ENCODE measurements around the gene CDH13. TPM values are rescaled to one million over a fixed set of nuclear protein-coding genes. Genes with fewer than 3 reads are reported as not detected.

The CDH13 gene
- total RNA-seq, 2 experiments from 2014 or later = not detected

DNA sequence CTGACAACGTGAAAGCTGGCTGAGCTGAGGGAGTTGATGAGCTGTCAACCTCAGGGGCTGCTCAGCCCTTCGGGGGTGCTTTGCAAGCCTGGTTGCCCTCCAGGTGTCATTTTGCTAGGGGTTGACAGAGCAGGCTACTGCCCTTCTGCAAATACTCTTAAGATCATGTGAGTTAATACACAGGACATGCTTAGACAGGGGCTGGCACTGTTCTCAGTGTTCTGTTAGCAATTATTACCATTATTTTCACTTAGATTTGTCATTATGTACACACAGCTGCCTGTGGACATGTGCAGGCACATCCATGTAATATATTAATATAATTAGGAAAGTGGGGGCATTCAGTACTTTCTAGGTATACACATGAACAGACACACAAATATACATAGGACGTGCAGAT, 626.8 kb downstream of the CDH13 start:
- intact Hi-C loops (cut with micrococcal nuclease) = no loop called here
- Mint-ChIP-seq H3K4me3 (no peak overlapping the region), H3K4me1 (ENCODE audit: low read depth) (no peaks in the 10 kb centered on the region), H3K27me3 (peaks cover 1% of the 10 kb centered on the region), H3K9me3 (peaks cover 2% of the 10 kb centered on the region), H3K27ac (no peak overlapping the region), H3K36me3 (no peaks in the 10 kb centered on the region)
- POLR2A ChIA-PET = no interaction called here
- CTCF ChIA-PET = no interaction called here
- no peak for DNase-seq

DNA sequence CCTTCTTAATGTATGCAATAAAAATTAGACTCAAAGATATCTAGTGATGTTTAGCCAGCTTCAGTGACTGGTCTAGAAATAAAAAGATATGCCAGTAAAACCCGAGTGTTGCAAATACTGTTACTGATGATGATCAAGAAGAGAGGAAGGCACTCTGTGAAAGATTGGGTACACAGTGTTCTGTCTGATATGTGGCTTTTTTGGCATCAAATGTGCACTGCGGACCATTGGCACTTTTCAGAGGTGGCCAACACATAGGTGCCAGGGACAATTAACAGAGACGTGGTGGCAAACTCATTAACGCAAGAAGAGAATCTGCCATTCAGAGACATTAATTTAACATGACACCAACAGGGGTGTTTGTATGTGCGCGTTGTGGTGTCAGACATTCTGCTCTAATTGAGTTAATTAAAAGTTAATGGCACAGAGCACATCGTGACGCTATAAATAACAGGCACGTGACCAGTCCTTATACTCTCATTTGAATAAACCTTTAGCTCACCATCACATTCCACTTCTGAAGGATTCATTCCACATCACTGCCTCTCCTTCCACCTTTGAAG, 631.7 kb downstream of the CDH13 start:
- H3K4me3 Mint-ChIP-seq = no peak overlapping the region
- CTCF ChIA-PET = no interaction called here
- H3K36me3 Mint-ChIP-seq = no peaks in the 10 kb centered on the region
- intact Hi-C loops (cut with micrococcal nuclease) = no loop called here
- H3K4me1 Mint-ChIP-seq (ENCODE audit: low read depth) = no peaks in the 10 kb centered on the region
- no peak overlapping the region for H3K27ac Mint-ChIP-seq
- peaks cover 2% of the 10 kb centered on the region for H3K9me3 Mint-ChIP-seq
- POLR2A ChIA-PET = no interaction called here
- DNase-seq = no peak
- peaks cover 1% of the 10 kb centered on the region for H3K27me3 Mint-ChIP-seq

DNA sequence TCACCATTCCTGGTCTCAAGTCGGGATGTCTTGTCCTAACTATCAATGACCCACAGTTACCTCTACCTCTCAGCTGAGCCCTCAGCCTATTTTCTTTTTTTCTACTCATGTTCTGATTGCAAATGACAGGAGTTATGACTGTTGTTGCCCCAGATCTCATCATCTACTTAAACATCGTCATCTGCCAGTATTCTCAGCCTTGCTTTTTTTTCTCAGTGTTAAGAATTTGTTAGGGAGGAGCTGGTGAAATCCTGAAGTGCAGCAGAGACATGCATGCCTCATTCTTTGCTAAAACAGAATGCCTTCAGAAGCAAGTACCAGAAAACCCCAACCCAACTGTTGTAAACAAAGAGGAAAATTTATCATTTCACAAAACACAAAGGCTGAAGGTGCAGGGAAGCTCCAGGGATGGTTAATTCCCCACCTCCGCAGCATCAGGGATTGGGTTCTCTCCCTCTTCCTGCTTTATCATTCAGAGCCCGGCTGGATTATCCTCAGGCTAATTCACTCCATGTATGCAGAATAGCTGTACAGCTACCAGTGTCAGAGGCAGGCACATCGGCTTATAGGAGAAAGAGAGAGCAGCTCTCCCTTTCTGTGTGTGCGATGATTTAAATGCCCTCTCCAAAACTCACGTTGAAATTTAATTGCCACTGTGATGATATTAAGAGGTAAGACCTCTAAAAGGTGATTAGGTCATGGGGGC, 640.2 kb downstream of the CDH13 start:
- intact Hi-C loops (cut with micrococcal nuclease) = no loop called here
- no peaks in the 10 kb centered on the region for H3K9me3 Mint-ChIP-seq
- CTCF ChIA-PET = no interaction called here
- no peaks in the 10 kb centered on the region for H3K36me3 Mint-ChIP-seq
- peaks cover 3% of the 10 kb centered on the region for H3K27me3 Mint-ChIP-seq
- H3K4me1 Mint-ChIP-seq (ENCODE audit: low read depth) = no peaks in the 10 kb centered on the region
- POLR2A ChIA-PET = no interaction called here
- no peak overlapping the region for H3K4me3 Mint-ChIP-seq
- H3K27ac Mint-ChIP-seq = no peak overlapping the region
- DNase-seq = no peak

DNA sequence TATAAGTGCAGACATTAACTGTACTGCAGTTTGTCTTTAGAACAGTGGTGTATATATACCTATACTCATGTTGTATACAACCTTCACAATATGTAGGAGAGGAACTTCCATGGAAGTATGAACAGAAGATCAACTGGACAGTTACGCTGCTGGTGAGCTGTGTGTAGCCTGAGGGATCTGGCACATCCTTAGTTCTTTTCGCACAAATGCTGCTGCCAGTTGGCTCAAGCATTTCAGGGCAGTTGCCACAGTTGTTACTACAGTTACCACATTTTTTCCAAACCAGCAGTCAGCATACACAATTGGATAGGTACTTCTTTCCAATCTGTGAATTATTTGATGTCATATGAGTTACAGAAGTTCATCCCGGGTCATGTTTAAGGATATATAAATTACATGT, 641.4 kb downstream of the CDH13 start:
- H3K4me3 Mint-ChIP-seq = no peak overlapping the region
- intact Hi-C loops (cut with micrococcal nuclease) = no loop called here
- no peak for DNase-seq
- H3K9me3 Mint-ChIP-seq = no peaks in the 10 kb centered on the region
- no peaks in the 10 kb centered on the region for H3K4me1 Mint-ChIP-seq (ENCODE audit: low read depth)
- H3K27me3 Mint-ChIP-seq = peaks cover 3% of the 10 kb centered on the region
- H3K36me3 Mint-ChIP-seq = no peaks in the 10 kb centered on the region
- POLR2A ChIA-PET = no interaction called here
- CTCF ChIA-PET = no interaction called here
- no peak overlapping the region for H3K27ac Mint-ChIP-seq

DNA sequence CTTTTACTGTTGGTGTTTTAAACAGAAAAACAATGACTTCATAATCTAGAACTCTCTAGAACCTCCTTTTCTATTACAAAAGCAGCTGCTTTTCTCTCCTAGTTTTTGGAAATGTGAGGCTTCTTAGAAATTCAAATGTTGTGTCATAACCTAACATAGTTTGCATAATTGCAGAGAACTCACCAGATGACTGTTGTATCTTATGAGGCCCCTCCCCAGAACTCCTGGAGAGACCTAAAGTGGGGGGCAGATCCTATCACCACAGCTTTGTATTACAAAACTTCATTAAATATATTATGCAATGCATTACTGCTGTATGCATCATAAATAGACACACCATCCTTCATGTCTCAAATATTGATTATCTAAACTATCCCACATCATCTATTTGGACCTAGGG, 642.3 kb downstream of the CDH13 start:
- H3K9me3 Mint-ChIP-seq = no peaks in the 10 kb centered on the region
- H3K27ac Mint-ChIP-seq = no peak overlapping the region
- intact Hi-C loops (cut with micrococcal nuclease) = no loop called here
- peaks cover 3% of the 10 kb centered on the region for H3K27me3 Mint-ChIP-seq
- no peaks in the 10 kb centered on the region for H3K36me3 Mint-ChIP-seq
- ChIA-PET CTCF (no interaction called here), POLR2A (no interaction called here)
- no peaks in the 10 kb centered on the region for H3K4me1 Mint-ChIP-seq (ENCODE audit: low read depth)
- DNase-seq = no peak
- H3K4me3 Mint-ChIP-seq = no peak overlapping the region

DNA sequence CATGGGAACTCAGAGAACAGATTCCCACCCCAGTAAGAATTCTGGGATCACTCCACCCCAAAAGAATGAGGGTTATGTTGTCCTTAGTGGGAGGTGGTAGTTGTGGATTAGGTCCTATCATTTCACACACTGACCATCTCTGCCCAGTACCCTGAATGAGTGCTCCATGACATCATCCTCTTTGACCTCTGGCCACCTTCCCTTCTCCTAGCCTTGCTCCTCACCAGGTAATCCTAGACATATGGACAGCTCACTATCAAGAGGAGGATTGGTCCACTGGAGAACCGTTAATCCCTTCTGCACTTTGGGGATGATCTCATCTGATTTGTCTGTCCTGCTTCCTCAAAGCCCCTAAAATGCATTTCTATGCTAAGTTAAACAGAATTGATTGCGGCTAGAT, 642.8 kb downstream of the CDH13 start:
- Mint-ChIP-seq H3K27ac (no peak overlapping the region), H3K4me3 (no peak overlapping the region), H3K9me3 (no peaks in the 10 kb centered on the region), H3K4me1 (ENCODE audit: low read depth) (no peaks in the 10 kb centered on the region), H3K27me3 (peaks cover 3% of the 10 kb centered on the region), H3K36me3 (no peaks in the 10 kb centered on the region)
- intact Hi-C loops (cut with micrococcal nuclease) = no loop called here
- ChIA-PET POLR2A (no interaction called here), CTCF (no interaction called here)
- no peak for DNase-seq

DNA sequence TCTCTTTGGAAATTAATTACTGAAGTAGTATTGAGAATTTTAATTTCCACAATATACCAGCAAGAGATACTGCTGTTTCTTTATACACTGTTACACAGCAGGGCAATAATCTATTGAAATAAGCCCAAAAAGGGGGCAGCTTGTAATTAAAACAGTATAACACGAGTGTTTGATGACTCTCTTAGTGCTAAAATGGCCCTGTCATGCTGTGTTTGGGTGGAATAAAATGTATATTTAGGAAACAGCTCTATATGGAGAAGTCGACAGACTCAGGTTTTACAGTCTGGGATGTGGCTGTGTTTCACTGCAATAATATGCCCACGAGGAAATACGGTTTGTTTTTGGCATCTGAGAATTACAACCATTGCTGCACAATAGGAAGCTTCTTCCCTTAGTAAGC, 643.3 kb downstream of the CDH13 start:
- H3K4me3 Mint-ChIP-seq = no peak overlapping the region
- POLR2A ChIA-PET = no interaction called here
- CTCF ChIA-PET = no interaction called here
- no peaks in the 10 kb centered on the region for H3K4me1 Mint-ChIP-seq (ENCODE audit: low read depth)
- no peak overlapping the region for H3K27ac Mint-ChIP-seq
- no peak for DNase-seq
- H3K27me3 Mint-ChIP-seq = peaks cover 3% of the 10 kb centered on the region
- no peaks in the 10 kb centered on the region for H3K36me3 Mint-ChIP-seq
- intact Hi-C loops (cut with micrococcal nuclease) = no loop called here
- H3K9me3 Mint-ChIP-seq = no peaks in the 10 kb centered on the region

DNA sequence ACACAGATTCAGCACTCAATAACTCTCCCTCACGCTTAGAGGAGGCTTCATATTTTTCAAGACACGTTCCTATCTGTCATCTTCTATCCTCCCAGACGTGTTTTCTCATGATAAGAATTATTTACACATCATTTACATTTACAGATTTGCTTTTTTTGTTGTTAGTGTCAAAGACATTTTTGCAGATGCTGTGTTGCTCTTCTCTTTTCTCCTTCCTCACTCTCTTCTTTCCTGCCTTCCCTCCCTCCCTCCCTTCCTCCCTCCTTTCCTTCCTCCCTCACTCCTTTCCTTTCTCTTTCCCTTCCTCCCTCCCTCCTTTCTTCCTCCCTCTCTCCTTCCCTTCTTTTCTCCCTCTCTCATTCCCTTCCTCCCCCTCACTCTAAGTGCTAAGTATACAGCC, 643.9 kb downstream of the CDH13 start:
- Mint-ChIP-seq H3K9me3 (no peaks in the 10 kb centered on the region), H3K4me1 (ENCODE audit: low read depth) (no peaks in the 10 kb centered on the region), H3K36me3 (no peaks in the 10 kb centered on the region), H3K27ac (no peak overlapping the region), H3K4me3 (no peak overlapping the region), H3K27me3 (peaks cover 3% of the 10 kb centered on the region)
- POLR2A ChIA-PET = no interaction called here
- intact Hi-C loops (cut with micrococcal nuclease) = no loop called here
- CTCF ChIA-PET = no interaction called here
- DNase-seq = no peak

DNA sequence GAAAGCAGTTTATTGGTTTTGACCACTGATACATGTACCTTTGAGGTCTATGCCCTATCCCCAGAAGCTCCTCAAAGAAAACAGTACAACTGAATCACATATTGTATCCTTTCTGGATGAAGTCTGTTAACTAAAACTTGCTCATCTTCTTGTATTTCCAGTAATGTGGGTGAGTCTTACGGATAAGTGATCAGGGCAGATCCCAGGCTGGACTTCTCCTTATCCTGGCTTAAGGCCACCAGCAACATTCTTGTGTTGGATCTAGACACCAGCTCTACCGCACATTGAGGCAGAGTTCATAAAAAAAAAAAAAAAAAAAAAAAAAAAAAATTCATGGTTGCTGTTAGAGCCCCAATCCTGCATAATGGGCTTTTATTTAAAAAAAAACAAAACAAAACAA, 644.4 kb downstream of the CDH13 start:
- Mint-ChIP-seq H3K36me3 (no peaks in the 10 kb centered on the region), H3K27me3 (peaks cover 3% of the 10 kb centered on the region), H3K4me1 (ENCODE audit: low read depth) (no peaks in the 10 kb centered on the region), H3K27ac (no peak overlapping the region), H3K9me3 (no peaks in the 10 kb centered on the region), H3K4me3 (no peak overlapping the region)
- intact Hi-C loops (cut with micrococcal nuclease) = no loop called here
- no peak for DNase-seq
- ChIA-PET CTCF (no interaction called here), POLR2A (no interaction called here)

DNA sequence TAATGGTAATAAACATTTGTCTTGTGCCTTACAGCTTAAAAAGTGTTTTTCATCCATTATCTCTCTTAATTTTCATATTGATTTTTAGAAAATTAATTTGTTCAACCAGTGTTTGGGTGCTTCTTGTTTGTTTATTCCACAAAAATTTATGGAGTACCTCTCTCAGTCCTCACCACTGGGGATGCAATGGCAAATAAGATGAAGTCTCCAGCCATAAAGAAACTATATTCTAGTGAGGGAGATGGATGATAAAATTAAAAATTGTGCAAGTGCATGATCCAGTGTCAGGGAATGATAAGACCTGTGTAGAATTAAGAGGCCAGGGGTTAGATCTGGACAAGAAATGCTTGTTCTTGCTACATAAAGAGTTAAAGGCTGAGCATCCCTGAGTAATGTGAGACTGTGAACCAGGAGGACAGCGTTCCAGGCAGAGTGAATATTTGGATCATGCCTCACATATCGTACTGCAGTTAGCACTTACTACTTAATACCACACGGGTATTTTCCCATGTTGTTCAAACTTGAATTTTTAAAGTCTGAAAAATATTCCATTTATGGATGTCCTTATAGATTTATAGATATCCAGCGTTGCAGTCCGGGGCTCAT, 645.3 kb downstream of the CDH13 start:
- CTCF ChIA-PET = no interaction called here
- no peak for DNase-seq
- Mint-ChIP-seq H3K27me3 (peaks cover 3% of the 10 kb centered on the region), H3K9me3 (no peaks in the 10 kb centered on the region), H3K27ac (no peak overlapping the region), H3K4me3 (no peak overlapping the region), H3K36me3 (no peaks in the 10 kb centered on the region), H3K4me1 (ENCODE audit: low read depth) (no peaks in the 10 kb centered on the region)
- intact Hi-C loops (cut with micrococcal nuclease) = no loop called here
- POLR2A ChIA-PET = no interaction called here

DNA sequence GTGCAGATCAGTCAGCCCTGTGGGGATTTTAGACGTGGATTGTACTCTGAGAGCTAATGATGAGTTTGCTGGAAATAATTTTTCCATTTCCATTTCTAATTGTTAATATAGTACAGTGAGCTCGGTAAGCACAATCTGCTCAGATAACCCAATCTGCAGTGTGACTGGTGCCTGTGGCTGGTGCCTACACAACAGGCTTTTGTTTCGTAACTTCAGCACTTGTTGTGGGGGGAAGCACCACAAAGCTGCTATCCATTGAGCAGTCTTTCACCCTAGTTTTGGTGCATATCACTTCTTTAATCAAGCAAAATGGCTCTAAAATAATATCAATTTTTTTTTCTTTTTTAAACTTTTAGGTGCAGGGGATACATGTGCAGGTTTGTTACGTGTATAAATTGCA, 646.1 kb downstream of the CDH13 start:
- CTCF ChIA-PET = no interaction called here
- H3K4me1 Mint-ChIP-seq (ENCODE audit: low read depth) = no peaks in the 10 kb centered on the region

DNA sequence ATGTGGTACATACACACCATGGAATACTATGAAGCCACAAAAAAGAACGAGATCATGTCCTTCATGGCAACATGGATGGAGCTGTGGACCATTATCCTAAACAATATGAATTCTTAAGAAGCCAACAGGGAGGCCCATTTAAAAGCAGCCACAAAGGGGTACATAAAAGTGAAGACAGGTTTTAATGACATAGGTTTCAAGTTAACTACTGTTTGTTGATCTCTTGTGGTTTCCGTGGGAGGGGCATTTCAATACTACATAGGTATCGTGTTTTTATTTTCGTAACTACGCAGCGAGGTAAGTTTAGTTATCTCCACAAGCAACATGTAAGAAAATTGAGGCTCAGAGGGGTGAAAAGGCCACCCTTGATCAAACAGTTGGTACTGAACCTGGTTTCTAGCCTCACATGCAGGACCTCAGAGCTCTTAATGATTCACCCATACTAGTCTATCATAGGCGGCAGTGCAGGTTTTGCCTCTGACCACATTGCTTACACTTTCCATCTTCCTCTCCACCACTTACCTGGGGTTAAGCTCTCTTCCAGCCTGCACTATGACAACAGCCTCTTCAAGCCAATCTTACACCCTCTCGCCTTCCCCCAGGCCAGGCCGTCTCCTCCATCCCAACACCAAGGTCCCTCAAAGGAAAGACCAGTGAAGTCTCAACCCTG, 646.9 kb downstream of the CDH13 start:
- no peak overlapping the region for H3K4me3 Mint-ChIP-seq
- no peak overlapping the region for H3K27ac Mint-ChIP-seq
- H3K4me1 Mint-ChIP-seq (ENCODE audit: low read depth) = no peaks in the 10 kb centered on the region
- ChIA-PET POLR2A (no interaction called here), CTCF (no interaction called here)
- H3K27me3 Mint-ChIP-seq = peaks cover 3% of the 10 kb centered on the region
- intact Hi-C loops (cut with micrococcal nuclease) = no loop called here
- no peak for DNase-seq
- H3K9me3 Mint-ChIP-seq = no peaks in the 10 kb centered on the region
- no peaks in the 10 kb centered on the region for H3K36me3 Mint-ChIP-seq

More for the DNA sequence above, 646.1 kb downstream of the CDH13 start:
- Mint-ChIP-seq H3K4me3 (no peak overlapping the region), H3K27me3 (peaks cover 3% of the 10 kb centered on the region), H3K36me3 (no peaks in the 10 kb centered on the region), H3K9me3 (no peaks in the 10 kb centered on the region), H3K27ac (no peak overlapping the region)
- POLR2A ChIA-PET = no interaction called here
- DNase-seq = no peak
- intact Hi-C loops (cut with micrococcal nuclease) = no loop called here

DNA sequence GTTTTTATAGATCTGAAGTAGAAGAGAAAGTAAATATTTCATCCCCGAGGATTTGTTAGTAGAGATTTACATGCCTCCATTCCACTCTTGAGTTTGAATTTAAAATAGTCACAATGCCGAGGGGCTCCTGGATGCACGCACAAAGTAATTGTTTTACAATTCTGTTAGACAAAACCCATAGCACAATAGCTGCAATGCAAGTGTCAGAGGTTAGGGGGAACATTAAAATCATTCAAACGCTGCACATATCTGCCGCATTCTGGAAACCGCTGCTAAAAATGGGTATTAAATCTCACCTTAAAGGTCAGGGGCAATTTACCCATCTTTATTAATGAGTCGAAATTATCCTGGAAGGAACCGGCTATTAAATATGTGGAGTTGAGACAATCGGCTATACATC, 652.5 kb downstream of the CDH13 start:
- H3K36me3 Mint-ChIP-seq = no peaks in the 10 kb centered on the region
- DNase-seq = no peak
- ChIA-PET CTCF (no interaction called here), POLR2A (no interaction called here)
- H3K9me3 Mint-ChIP-seq = no peaks in the 10 kb centered on the region
- intact Hi-C loops (cut with micrococcal nuclease) = no loop called here
- no peak overlapping the region for H3K27ac Mint-ChIP-seq
- no peak overlapping the region for H3K4me3 Mint-ChIP-seq
- H3K4me1 Mint-ChIP-seq (ENCODE audit: low read depth) = no peaks in the 10 kb centered on the region
- H3K27me3 Mint-ChIP-seq = no peaks in the 10 kb centered on the region
